Left ventricle myocardium inferior (tissue), 1 donor: ENCODE results near the gene COMMD1. TPM values are rescaled to one million over a fixed set of nuclear protein-coding genes. Genes with fewer than 3 reads are reported as not detected.
"Not testable (repeated sequence)": the region's sequence is repeated elsewhere in the genome, so short reads cannot be mapped to it uniquely, and the experiment has no call there.

Experiments
- DNase-seq: peaks from one replicate; pipeline ENCODE4 v3.0.0-alpha.2; 2020
- H3K27ac ChIP-seq: fragments of 200-600 bp; replicated peaks from 2 replicates; pipeline ENCODE4 v1.8.0; 2021
- H3K27me3 ChIP-seq: fragments of 200-600 bp; 2 replicates; pipeline ENCODE4 v1.8.0; 2021; ENCODE audit warnings: low read depth
- H3K36me3 ChIP-seq: fragments of 200-600 bp; 2 replicates; pipeline ENCODE4 v1.8.0; 2021
- H3K4me1 ChIP-seq: fragments of 200-600 bp; 2 replicates; pipeline ENCODE4 v1.8.0; 2021
- H3K4me3 ChIP-seq: fragments of 200-600 bp; 2 replicates; pipeline ENCODE4 v1.8.0; 2021; ENCODE audit warnings: mild to moderate bottlenecking, moderate library complexity
- H3K9me3 ChIP-seq: fragments of 200-600 bp; replicated peaks from 2 replicates; pipeline ENCODE4 v1.8.0; 2021
- CTCF ChIP-seq: fragments of 200-600 bp; IDR thresholded peaks from 2 replicates; pipeline ENCODE4 v1.8.0; 2021; ENCODE audit warnings: antibody characterized with exemption, mild to moderate bottlenecking, borderline replicate concordance
- intact Hi-C: fragments of 100-400 bp; cut with micrococcal nuclease; formaldehyde crosslinking; loops from one replicate; pipeline ENCODE4 v1.11.0; 2022
- total RNA-seq: library from RNA; stranded (reverse); fragmentation: NEBNext Ultra II Directional; extraction: Animal tissue kit (Norgen Biotek cat#: 25700); gene quantifications from one replicate; pipeline ENCODE4 v1.2.1, GENCODE V29; 2021
- donor health status: DM: no; HTN: yes; CAD: no; lungs with severe emphysema.

Gene COMMD1
- total RNA-seq, 1 donor from 2014 or later: 63.7 TPM

GRCh38 chr2:62036229-62036628, 130.8 kb downstream of the COMMD1 start:
- H3K4me3 ChIP-seq: no peak overlapping the region
- no peak for DNase-seq
- intact Hi-C loops: no loop called here
- H3K4me1 ChIP-seq: peaks cover 11% of the 10 kb centered on the region
- H3K36me3 ChIP-seq: no peaks in the 10 kb centered on the region
- no peaks in the 10 kb centered on the region for H3K27me3 ChIP-seq
- no peak overlapping the region for H3K27ac ChIP-seq
- no peaks in the 10 kb centered on the region for H3K9me3 ChIP-seq
- no peak for TF ChIP-seq CTCF

GRCh38 chr2:62036761-62037250, 131.3 kb downstream of the COMMD1 start:
- Histone ChIP-seq H3K4me1 (peaks cover 5% of the 10 kb centered on the region), H3K36me3 (no peaks in the 10 kb centered on the region), H3K27ac (no peak overlapping the region), H3K9me3 (no peaks in the 10 kb centered on the region), H3K27me3 (no peaks in the 10 kb centered on the region), H3K4me3 (no peak overlapping the region)
- intact Hi-C loops: no loop called here
- no peak for TF ChIP-seq CTCF
- DNase-seq: no peak

- intact Hi-C loops: no loop called here
- H3K4me3 ChIP-seq: no peak overlapping the region
- no peak for TF ChIP-seq CTCF
- no peak for DNase-seq
- H3K27ac ChIP-seq: no peak overlapping the region
- peaks cover 4% of the 10 kb centered on the region for H3K4me1 ChIP-seq
- H3K36me3 ChIP-seq: no peaks in the 10 kb centered on the region
- no peaks in the 10 kb centered on the region for H3K9me3 ChIP-seq
- H3K27me3 ChIP-seq: no peaks in the 10 kb centered on the region
Measured at GRCh38 chr2:62038975-62039771, 133.7 kb downstream of the COMMD1 start.

GRCh38 chr2:62040926-62041325, 135.5 kb downstream of the COMMD1 start:
- TF ChIP-seq CTCF: no peak
- no peak overlapping the region for H3K27ac ChIP-seq
- H3K4me1 ChIP-seq: peaks cover 4% of the 10 kb centered on the region
- H3K9me3 ChIP-seq: peaks cover 11% of the 10 kb centered on the region
- intact Hi-C loops: loop anchor here (5.0 kb wide), 1 partner anchor 276 kb away; no protein-coding TSS in a partner anchor
- H3K4me3 ChIP-seq: no peak overlapping the region
- H3K36me3 ChIP-seq: peaks cover 4% of the 10 kb centered on the region
- no peak for DNase-seq
- H3K27me3 ChIP-seq: no peaks in the 10 kb centered on the region

GRCh38 chr2:62041701-62042385, 136.4 kb downstream of the COMMD1 start:
- not testable (repeated sequence) for DNase-seq, H3K4me1 ChIP-seq, H3K27ac ChIP-seq, H3K27me3 ChIP-seq, H3K4me3 ChIP-seq, H3K36me3 ChIP-seq
- H3K9me3 ChIP-seq: peaks cover 11% of the 10 kb centered on the region
- intact Hi-C loops: loop anchor here (5.0 kb wide), 1 partner anchor 275 kb away; no protein-coding TSS in a partner anchor

GRCh38 chr2:62042400-62042799, 136.9 kb downstream of the COMMD1 start:
- H3K27ac ChIP-seq: no peak overlapping the region
- H3K4me1 ChIP-seq: peaks cover 4% of the 10 kb centered on the region
- H3K4me3 ChIP-seq: no peak overlapping the region
- H3K9me3 ChIP-seq: peaks cover 11% of the 10 kb centered on the region
- intact Hi-C loops: loop anchor here (5.0 kb wide), 1 partner anchor 275 kb away; no protein-coding TSS in a partner anchor
- no peaks in the 10 kb centered on the region for H3K27me3 ChIP-seq
- H3K36me3 ChIP-seq: peaks cover 4% of the 10 kb centered on the region
- DNase-seq: no peak
- no peak for TF ChIP-seq CTCF
